G401.6 (cell line): Measurements from ENCODE around the gene TRAF3IP3.
A peak's percentile ranks its signal among the peaks of the same experiment; 100 is the strongest.

ENCODE experiments used
- FAIRE-seq: peaks from 2 replicates; lab custom pipeline; 2012; peaks lifted over from hg19 to GRCh38; lab: Jason Lieb, UNC

Gene TRAF3IP3

GRCh38 chr1:209800984-209801834, 45.4 kb downstream of the TRAF3IP3 start:
- FAIRE-seq: no peak

GRCh38 chr1:209802117-209802779, 46.4 kb downstream of the TRAF3IP3 start:
- no peak for FAIRE-seq

- no peak for FAIRE-seq
Observed at GRCh38 chr1:209802780-209803152, 46.9 kb downstream of the TRAF3IP3 start.

- FAIRE-seq: no peak
Observed at GRCh38 chr1:209803568-209803967, 47.7 kb downstream of the TRAF3IP3 start.

- no peak for FAIRE-seq
Observed at GRCh38 chr1:209805341-209805781, 49.5 kb downstream of the TRAF3IP3 start.

- no peak for FAIRE-seq
Observed at GRCh38 chr1:209805875-209806760, 50.3 kb downstream of the TRAF3IP3 start, which contains the start of gene IRF6. Gene IRF6 (minus strand): TSS chr1:209806142. CDS start chr1:209801413, 4,729 bp downstream.

- FAIRE-seq: no peak
Observed at GRCh38 chr1:209807509-209807908, 51.7 kb downstream of the TRAF3IP3 start.

- no peak for FAIRE-seq
Observed at GRCh38 chr1:209808059-209808581, 52.3 kb downstream of the TRAF3IP3 start.

GRCh38 chr1:209809611-209810010, 53.8 kb downstream of the TRAF3IP3 start:
- no peak for FAIRE-seq

GRCh38 chr1:209810783-209811182, 54.9 kb downstream of the TRAF3IP3 start:
- no peak for FAIRE-seq

GRCh38 chr1:209813902-209814301, 58.0 kb downstream of the TRAF3IP3 start:
- FAIRE-seq: no peak

GRCh38 chr1:209815490-209815889, 59.6 kb downstream of the TRAF3IP3 start:
- FAIRE-seq: no peak

- no peak for FAIRE-seq
Observed at GRCh38 chr1:209815931-209816341, 60.1 kb downstream of the TRAF3IP3 start.

- FAIRE-seq: no peak
Observed at GRCh38 chr1:209816923-209817322, 61.1 kb downstream of the TRAF3IP3 start.

- FAIRE-seq: no peak
Observed at GRCh38 chr1:209817691-209818090, 61.8 kb downstream of the TRAF3IP3 start.

- FAIRE-seq: no peak
Observed at GRCh38 chr1:209819058-209819457, 63.2 kb downstream of the TRAF3IP3 start.

GRCh38 chr1:209820986-209821385, 65.1 kb downstream of the TRAF3IP3 start:
- FAIRE-seq: no peak

- no peak for FAIRE-seq
Observed at GRCh38 chr1:209822706-209823105, 66.9 kb downstream of the TRAF3IP3 start.

- FAIRE-seq: peak; percentile 93
Observed at GRCh38 chr1:209823143-209824041, 67.5 kb downstream of the TRAF3IP3 start.

- FAIRE-seq: no peak
Observed at GRCh38 chr1:209825591-209826434, 70.0 kb downstream of the TRAF3IP3 start.
